ENCODE data around the gene SPECC1L. TPM values are rescaled to one million over a fixed set of nuclear protein-coding genes. Genes with fewer than 3 reads are reported as not detected.

Gene SPECC1L
- 30.3 and 40.2 TPM in 2 replicates for total RNA-seq

- H3K4me3 ChIP-seq (ENCODE audit: low read depth, low read length), result peak within 1 kb of the TSS; percentile 98
- peak; percentile 94 for DNase-seq (ENCODE audit: low read depth)
- TF ChIP-seq, protein P1, sequence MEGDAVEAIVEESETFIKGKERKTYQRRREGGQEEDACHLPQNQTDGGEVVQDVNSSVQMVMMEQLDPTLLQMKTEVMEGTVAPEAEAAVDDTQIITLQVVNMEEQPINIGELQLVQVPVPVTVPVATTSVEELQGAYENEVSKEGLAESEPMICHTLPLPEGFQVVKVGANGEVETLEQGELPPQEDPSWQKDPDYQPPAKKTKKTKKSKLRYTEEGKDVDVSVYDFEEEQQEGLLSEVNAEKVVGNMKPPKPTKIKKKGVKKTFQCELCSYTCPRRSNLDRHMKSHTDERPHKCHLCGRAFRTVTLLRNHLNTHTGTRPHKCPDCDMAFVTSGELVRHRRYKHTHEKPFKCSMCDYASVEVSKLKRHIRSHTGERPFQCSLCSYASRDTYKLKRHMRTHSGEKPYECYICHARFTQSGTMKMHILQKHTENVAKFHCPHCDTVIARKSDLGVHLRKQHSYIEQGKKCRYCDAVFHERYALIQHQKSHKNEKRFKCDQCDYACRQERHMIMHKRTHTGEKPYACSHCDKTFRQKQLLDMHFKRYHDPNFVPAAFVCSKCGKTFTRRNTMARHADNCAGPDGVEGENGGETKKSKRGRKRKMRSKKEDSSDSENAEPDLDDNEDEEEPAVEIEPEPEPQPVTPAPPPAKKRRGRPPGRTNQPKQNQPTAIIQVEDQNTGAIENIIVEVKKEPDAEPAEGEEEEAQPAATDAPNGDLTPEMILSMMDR (IDR thresholded peaks at IDR 0.05; ENCODE audit: insufficient read depth, low read depth, low read length), result peak; percentile 11
These were observed at the start of gene SPECC1L for GRCh38 chr22:24270556-24271385. Gene SPECC1L (plus strand): TSS chr22:24270831. CDS start chr22:24302232, 31,401 bp downstream.

DNA sequence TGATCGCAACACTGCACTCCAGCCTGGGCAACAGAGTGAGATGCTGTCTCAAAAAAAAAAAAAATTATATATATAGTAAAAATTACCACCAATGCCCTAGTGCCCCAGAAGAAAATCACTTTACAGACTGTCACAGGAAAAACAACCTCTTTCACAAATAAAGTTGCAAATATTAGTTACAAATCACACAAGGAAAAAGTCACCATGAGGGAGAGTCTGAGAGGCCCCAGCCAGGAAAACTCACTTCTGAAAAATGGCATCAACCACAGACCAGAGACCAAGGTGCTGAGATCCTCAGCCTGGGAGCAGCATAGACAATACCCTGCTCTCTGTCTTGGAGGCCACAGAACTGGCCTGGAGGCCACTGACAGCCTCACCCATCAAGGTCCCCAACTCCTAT is 46.2 kb upstream of the SPECC1L start:
- DNase-seq (ENCODE audit: low read depth), result no peak
- no peak overlapping the region for H3K4me3 ChIP-seq (ENCODE audit: low read depth, low read length)
- TF ChIP-seq, protein P1 (IDR thresholded peaks at IDR 0.05; ENCODE audit: insufficient read depth, low read depth, low read length), result no peak

- TF ChIP-seq, protein P1 (IDR thresholded peaks at IDR 0.05; ENCODE audit: insufficient read depth, low read depth, low read length), result no peak
- DNase-seq (ENCODE audit: low read depth), result no peak
- no peak overlapping the region for H3K4me3 ChIP-seq (ENCODE audit: low read depth, low read length)
These were observed 45.5 kb upstream of the SPECC1L start for GRCh38 chr22:24225044-24225601.

DNA sequence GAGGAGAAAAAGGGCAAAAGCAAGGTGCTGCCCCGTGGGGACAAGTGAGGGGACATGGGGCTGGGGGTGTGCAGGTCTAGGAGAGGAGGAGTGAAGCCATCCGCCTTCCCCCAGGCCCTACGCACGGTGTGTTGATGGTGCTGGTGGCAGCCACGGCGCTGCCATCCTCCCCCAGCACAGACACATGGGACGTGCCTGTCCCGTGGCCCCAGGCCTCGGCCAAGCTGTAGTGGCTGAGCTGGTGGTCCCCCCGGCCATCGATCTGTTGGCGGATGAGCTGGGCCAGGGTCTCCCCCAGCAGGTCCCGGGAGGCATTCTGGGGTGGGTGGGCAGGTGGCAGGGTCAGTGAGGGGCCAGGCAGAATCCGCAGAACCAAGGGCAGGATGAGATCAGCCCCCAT is 44.7 kb upstream of the SPECC1L start:
- H3K4me3 ChIP-seq (ENCODE audit: low read depth, low read length), result no peak overlapping the region
- no peak for DNase-seq (ENCODE audit: low read depth)
- TF ChIP-seq, protein P1 (IDR thresholded peaks at IDR 0.05; ENCODE audit: insufficient read depth, low read depth, low read length), result no peak

GRCh38 chr22:24230911-24231656 is 39.5 kb upstream of the SPECC1L start:
- no peak for DNase-seq (ENCODE audit: low read depth)
- no peak overlapping the region for H3K4me3 ChIP-seq (ENCODE audit: low read depth, low read length)
- TF ChIP-seq, protein P1 (IDR thresholded peaks at IDR 0.05; ENCODE audit: insufficient read depth, low read depth, low read length), result peak; percentile 39

- TF ChIP-seq, protein P1 (IDR thresholded peaks at IDR 0.05; ENCODE audit: insufficient read depth, low read depth, low read length), result no peak
- no peak for DNase-seq (ENCODE audit: low read depth)
These were observed 38.9 kb upstream of the SPECC1L start for GRCh38 chr22:24231706-24232105.

More at GRCh38 chr22:24231706-24232105, 38.9 kb upstream of the SPECC1L start:
- no peak overlapping the region for H3K4me3 ChIP-seq (ENCODE audit: low read depth, low read length)
